HG03139 (cell line): ENCODE results near the gene PTGDS.

Experiments
- ATAC-seq: cut with Tn5 transposase; IDR thresholded peaks from one replicate; pipeline ENCODE4 v1.9.1; 2021; ENCODE audit not compliant: unreplicated experiment

Gene PTGDS

GRCh38 chr9:137020771-137021567 lies 43.7 kb downstream of the PTGDS start:
- no peak for ATAC-seq

GRCh38 chr9:137021568-137021978 lies 44.3 kb downstream of the PTGDS start:
- no peak for ATAC-seq

- ATAC-seq: no peak
Measured at GRCh38 chr9:137021979-137022661, 44.8 kb downstream of the PTGDS start.

GRCh38 chr9:137022662-137023008 lies 45.3 kb downstream of the PTGDS start:
- ATAC-seq: no peak

GRCh38 chr9:137023157-137023556 lies 45.9 kb downstream of the PTGDS start:
- ATAC-seq: no peak

GRCh38 chr9:137023583-137023991 lies 46.3 kb downstream of the PTGDS start:
- no peak for ATAC-seq

GRCh38 chr9:137025517-137025966 lies 48.2 kb downstream of the PTGDS start:
- ATAC-seq: no peak

GRCh38 chr9:137026384-137026783 lies 49.1 kb downstream of the PTGDS start:
- no peak for ATAC-seq

GRCh38 chr9:137026828-137027227 lies 49.5 kb downstream of the PTGDS start:
- no peak for ATAC-seq

GRCh38 chr9:137027369-137028262 lies 50.3 kb downstream of the PTGDS start, which contains the start of gene ABCA2:
Gene ABCA2 (minus strand): TSS chr9:137028237. CDS start chr9:137028140, 97 bp downstream.
- ATAC-seq: no peak

- no peak for ATAC-seq
Measured at GRCh38 chr9:137028263-137029057, 51.2 kb downstream of the PTGDS start.

GRCh38 chr9:137029058-137029936 lies 52.0 kb downstream of the PTGDS start:
- no peak for ATAC-seq

GRCh38 chr9:137030006-137030405 lies 52.7 kb downstream of the PTGDS start:
- ATAC-seq: no peak

- ATAC-seq: no peak
Measured at GRCh38 chr9:137030538-137031527, 53.5 kb downstream of the PTGDS start.
